SH-SY5Y (cell line): Measurements from ENCODE around the gene BTG4.
A peak's percentile ranks its signal among the peaks of the same experiment; 100 is the strongest.

Experiments used
- GATA2 ChIP-seq: IDR thresholded peaks from 2 replicates; pipeline ENCODE4 v1.6.1; 2011; ENCODE audit warnings: mild to moderate bottlenecking, low read depth, low read length
- GATA3 ChIP-seq: IDR thresholded peaks from 2 replicates; pipeline ENCODE4 v1.6.1; 2011; ENCODE audit warnings: low read depth, mild to moderate bottlenecking, low read length, moderate library complexity

- TF ChIP-seq GATA2 (peak; percentile 86), GATA3 (peak; percentile 87)
Measured at GRCh38 chr11:111549196-111549868, 37.1 kb upstream of the BTG4 start.
